OCI-M1 (cell line): ENCODE measurements around the gene ERICH3.

ENCODE experiments used
- DNase-seq: peaks from one replicate; lab custom pipeline; 2025; lab: John Stamatoyannopoulos, UW

Gene ERICH3

GRCh38 chr1:74673351-74674111 lies at the start of gene ERICH3:
TSS of gene ERICH3 (minus strand) at chr1:74673792. CDS start at chr1:74673519, 273 bp downstream.
- no peak for DNase-seq

DNA sequence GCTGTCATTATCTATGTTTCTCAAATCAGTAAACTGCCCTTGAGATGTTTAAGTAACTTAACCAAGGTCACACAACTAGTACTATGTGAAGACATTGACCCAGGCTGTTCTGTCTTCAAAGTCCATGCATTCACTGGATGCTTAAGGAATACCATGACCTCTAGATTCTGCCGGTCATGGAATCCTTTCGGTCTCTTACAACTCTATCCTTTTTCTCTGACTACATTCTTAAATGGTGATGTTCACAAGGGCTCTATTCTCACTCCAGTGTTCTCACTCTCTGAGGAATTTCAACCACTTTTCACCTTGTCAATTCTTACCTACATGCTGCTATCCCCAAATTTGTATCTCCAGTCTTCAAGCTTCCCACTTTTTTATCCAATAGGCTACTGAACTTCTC lies 44.0 kb upstream of the ERICH3 start:
- DNase-seq, result no peak

- DNase-seq, result no peak
Measured at GRCh38 chr1:74716822-74717221, 43.2 kb upstream of the ERICH3 start.

GRCh38 chr1:74715806-74716205 lies 42.2 kb upstream of the ERICH3 start:
- DNase-seq, result no peak

GRCh38 chr1:74715236-74715502 lies 41.6 kb upstream of the ERICH3 start:
- no peak for DNase-seq

DNA sequence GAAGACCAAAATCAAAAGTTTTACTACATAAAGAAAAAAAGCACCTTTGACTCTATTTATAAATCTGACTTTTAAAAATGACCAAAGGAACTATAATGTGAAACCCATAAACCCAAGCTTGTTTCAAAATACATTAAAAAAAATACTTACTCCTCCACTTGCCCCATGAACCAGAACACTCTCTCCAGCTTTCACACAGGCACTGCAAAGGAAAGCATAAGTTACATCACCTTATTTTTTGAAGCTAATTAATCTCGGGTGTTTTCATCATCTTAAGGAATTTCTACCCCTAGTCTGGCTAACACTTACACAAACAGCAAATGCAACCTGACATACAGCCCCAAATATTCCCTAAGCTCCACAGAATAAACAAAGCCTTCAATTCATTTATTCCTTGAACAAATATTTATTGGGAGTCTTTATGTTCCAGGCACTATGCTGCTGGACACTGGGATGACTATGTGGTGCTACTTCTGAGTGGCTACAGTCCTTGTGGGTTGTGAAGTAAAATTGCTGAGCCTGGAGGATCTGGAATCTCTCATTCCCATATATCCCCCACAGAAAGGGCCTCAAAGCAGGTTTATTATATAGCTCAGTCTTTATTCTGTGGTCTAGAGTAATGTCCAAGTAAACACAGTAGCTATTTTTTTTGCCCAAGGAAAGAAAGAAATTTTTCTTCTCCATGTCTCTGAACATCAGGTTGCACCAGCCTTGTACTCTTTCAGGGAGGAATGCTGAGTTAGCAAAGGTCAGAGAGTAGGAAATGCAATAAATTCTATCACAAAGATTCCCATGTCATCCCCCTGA lies 41.0 kb upstream of the ERICH3 start:
- DNase-seq, result no peak

- no peak for DNase-seq
Measured at GRCh38 chr1:74713849-74714248, 40.3 kb upstream of the ERICH3 start.

DNA sequence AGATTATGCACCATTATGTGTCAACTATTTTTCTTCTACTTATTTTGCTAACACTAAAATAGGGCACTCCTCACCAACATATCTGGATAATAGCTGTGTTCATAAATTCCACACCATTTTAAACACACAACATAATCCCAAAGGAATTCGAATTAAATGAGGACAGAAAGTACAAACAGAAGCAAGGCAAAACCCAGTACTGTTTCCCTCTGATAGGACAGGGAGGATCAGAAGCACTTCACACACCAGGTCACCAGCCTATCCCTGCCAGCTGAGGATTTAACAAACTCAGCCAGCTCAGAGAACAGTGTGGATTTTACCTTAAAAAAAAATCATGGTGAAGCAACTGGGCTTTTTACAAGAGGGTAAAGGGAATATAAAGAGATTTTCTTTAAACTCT lies 39.3 kb upstream of the ERICH3 start:
- DNase-seq, result no peak

DNA sequence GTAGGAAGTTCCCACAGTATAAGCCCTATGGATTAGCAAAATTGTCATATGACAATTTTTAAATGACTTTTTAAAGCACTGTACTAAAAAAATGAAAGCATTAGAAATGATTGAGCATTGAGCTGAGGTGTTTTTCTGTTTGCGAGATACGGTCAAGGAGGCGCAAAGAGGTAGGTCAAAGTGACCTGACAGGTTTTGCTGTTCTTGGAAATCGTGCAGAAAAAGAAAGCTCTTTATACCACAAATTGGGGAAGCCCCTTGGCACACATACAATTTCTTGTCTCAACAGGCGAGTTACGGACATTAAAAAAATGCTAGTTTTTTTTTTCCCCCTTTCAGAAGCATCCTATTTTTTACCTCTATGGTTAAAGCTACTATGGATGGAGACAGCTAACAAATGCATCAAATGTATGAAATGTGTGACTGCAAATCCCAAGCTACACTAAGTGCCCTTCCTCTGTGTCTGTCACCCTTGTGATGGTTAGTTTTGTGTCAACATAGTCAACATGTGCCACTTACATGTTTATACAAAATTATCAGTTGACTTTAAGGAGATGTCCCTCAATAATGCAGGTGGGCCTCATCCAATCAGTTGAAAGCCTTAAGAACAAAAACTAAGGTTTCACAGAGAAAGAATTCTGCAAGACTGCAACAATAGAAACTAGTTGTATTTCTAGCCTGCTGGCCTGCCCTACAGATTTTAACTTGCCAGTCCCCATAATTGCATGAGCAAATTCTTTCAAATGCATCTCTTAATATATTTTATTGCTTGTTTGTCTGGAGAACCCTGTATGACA lies 30.0 kb upstream of the ERICH3 start:
- no peak for DNase-seq

DNA sequence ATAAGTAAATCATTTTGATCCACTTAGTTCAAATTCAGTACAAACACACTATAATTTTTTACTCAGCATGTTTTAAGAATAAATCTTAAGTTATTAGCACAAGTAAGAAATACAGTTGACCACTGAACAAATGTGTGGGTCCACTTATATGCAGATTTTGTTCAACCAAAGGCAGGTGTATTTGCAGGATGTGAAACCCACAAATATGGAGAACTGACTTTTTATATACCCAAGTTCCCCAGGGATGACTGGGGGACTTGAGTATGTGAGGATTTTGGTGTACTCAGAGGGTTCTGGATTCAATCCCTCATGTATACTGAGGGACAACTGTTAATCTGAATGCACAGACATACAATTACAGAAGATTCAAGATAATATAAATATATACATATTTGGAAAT lies 25.7 kb upstream of the ERICH3 start:
- DNase-seq, result no peak

- no peak for DNase-seq
Measured at GRCh38 chr1:74697832-74698231, 24.2 kb upstream of the ERICH3 start.

- no peak for DNase-seq
Measured at GRCh38 chr1:74693473-74693872, 19.9 kb upstream of the ERICH3 start.

- no peak for DNase-seq
Measured at GRCh38 chr1:74690909-74691308, 17.3 kb upstream of the ERICH3 start.

DNA sequence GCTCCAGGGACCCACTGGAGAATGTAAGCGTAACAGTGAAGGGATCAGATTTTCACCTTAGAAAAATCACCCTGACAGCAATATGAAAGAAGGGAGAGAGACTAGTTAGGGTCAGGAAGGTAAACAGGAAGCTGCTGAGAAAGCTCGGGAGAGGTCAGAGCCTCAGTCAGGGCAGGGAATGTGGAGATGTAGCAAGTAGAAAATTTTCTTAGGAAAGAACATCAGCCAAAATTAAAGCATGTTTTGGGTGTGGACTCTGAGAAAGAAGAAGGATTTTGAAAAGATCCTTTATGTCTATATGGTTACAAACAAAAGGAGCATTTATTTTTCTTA lies 16.7 kb upstream of the ERICH3 start:
- no peak for DNase-seq

DNA sequence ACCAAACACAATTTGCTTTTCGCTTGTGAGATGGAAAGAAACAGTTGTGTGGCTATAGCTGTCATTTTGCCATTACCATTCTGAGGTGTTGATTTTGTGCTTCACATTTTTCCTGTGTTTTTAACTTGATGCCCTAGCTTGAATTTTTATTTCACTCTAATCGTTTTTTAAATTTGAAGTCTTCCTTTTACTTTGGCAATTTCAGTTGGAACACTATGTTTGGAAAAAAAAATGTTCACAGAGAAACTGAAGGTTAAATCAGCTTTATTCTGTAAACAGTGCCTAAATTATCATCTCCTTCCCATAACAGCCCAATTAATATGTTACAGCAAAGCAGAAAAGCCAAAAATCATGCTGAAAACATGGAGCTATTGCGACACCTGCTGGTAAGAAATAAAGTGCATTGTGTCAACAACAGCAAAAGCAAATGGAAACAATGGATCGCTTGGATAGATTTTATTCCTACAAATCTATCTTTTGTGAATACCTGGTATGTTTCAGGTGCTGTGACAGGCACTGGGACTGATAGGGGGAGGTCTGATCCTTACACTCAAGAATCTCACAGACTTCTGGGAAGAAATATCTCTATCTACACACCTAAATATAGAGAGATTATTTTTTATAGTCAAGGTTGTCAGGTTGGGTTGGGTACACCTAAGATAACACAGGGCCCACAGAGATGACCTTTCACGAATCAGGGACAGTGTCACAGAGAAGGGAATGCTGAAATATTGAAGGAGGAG lies 16.2 kb upstream of the ERICH3 start:
- DNase-seq, result peak; percentile 74

DNA sequence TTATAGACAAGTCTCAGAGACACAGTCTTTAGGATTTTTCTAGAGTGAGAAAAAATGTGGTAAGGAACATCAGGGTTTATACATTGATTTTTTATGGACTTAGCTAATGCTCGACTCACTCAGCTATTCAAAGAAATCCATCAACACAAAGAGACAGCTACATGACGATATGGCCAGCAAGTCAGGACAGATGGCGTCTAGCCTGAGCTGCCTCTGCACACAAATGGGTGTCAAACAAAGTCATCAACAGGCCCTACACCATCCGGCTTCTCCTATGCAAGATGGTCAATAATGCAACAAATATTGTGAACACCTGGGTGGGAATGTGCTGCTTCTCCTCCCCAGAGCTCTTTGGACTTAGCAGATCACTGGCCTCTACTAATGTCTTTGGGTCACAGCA lies 13.3 kb upstream of the ERICH3 start:
- DNase-seq, result no peak

- no peak for DNase-seq
Measured at GRCh38 chr1:74684301-74684700, 10.7 kb upstream of the ERICH3 start.

- DNase-seq, result no peak
Measured at GRCh38 chr1:74683656-74684055, 10.1 kb upstream of the ERICH3 start.

DNA sequence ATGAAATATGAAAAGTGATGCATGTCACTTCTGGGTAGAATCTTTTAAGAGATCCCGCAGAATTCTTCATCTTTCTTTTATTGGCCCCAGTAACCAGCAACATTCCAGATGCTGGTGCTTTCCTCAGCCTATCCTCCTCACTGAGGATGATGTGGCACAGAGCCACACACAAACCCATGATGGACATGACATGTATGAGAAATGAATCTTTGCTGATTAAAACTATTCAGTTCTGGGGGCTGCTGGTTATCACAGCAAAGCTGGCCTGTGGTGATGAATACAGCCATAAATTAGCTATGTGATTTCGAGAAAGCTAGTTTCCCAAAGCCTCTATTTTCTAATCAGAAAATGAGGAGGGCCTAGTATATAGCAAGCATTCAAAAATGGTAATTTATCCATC lies 8.3 kb upstream of the ERICH3 start:
- DNase-seq, result no peak

DNA sequence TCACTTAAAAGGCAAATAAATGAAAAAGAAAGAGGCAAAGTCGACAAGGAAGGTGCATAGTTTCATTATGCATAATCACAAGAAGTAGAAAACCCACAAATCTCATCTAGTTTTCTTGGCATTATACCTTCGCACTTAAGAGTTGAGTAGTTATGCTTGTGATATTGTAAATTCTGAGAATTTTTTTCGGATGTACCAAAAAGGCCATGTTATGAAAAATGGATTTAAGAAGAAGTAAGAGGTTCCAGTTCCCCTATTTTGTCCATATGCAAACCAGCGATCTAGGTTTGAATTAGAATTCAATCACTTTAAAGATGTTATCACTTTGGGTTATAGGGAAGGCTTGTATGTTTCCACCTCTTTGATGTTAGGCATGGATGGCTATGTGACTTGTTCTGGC lies 7.9 kb upstream of the ERICH3 start:
- no peak for DNase-seq

DNA sequence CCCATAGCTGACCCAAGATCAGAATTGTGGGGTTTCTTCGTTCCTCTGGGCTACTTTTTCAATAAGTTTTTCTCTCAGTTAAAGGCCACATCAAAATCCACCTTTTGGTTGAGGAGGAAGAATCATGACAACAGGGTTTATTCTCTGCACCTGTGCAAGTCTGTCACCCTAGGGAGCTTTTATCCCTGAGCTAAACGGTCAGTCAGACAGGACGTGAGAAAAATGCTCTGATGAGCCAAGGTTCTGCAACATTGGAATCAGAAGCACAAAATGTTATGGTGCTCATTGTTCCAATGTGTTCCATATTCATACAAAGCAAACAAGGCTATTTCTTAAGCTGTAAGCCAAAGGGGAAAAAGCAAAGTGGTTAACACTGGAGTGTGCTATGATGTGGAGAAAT lies 7.4 kb upstream of the ERICH3 start:
- no peak for DNase-seq

DNA sequence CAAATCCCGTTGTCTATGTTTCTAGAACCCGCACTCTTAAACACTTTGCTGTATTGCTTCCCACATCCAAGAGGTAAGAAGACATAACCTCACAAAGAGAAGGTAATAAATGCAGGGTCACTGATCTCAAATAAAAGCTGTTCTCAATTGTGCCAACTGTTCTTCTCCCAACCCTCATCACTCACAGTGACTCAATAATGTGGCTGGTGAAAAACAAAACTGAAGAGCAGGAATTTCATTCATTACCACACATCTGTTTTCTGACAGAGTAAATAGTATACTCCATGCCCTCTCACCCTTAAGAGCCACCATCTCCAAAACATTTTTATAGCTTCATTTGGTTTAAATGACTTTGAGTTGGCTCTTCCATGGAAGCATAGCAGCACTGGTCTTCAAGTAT lies 6.2 kb upstream of the ERICH3 start:
- no peak for DNase-seq
